DND-41 (cell line): ENCODE results near the gene CSNK1E.

Experiments used
- CTCF ChIP-seq: IDR thresholded peaks from 2 replicates; pipeline ENCODE4 v1.5.1; 2012; ENCODE audit warnings: borderline replicate concordance, low read length, moderate library complexity, mild to moderate bottlenecking; ENCODE audit not compliant: poor library complexity, severe bottlenecking; ENCODE audit errors: extremely low read depth
- EZH2 ChIP-seq: IDR thresholded peaks from 3 replicates; pipeline ENCODE4 v1.6.1; 2012; ENCODE audit warnings: borderline replicate concordance, low read depth, mild to moderate bottlenecking, moderate library complexity, low read length, inconsistent platforms; ENCODE audit not compliant: severe bottlenecking

GRCh38 chr22:38353701-38354100, 36.5 kb upstream of the CSNK1E start:
- TF ChIP-seq CTCF, result no peak
- no peak for TF ChIP-seq EZH2
